CD4-positive, alpha-beta memory T cell (primary cell): ENCODE measurements around the gene PPP3R1. TPM values are rescaled to one million over a fixed set of nuclear protein-coding genes. Genes with fewer than 3 reads are reported as not detected.
A peak's percentile ranks its signal among the peaks of the same experiment; 100 is the strongest.

Experiments
- CTCF ChIA-PET: fragments of 350-600 bp; sonication (Branson Sonifier 250); formaldehyde crosslinking; loops from one replicate; lab custom pipeline; 2021; ENCODE audit warnings: inconsistent platforms; ENCODE audit not compliant: partially characterized antibody; lab: Charles Lee
- POLR2A ChIA-PET: fragments of 350-600 bp; sonication (Branson Sonifier 250); formaldehyde crosslinking; loops from one replicate; lab custom pipeline; 2021; ENCODE audit not compliant: partially characterized antibody; lab: Charles Lee
- DNase-seq, 5 donors: peaks; one replicate each; pipeline versions ENCODE4 v3.0.0 to v3.0.0-alpha.2; 2020 to 2022; ENCODE audit warnings: mixed read lengths in 1 of 5
- H3K27ac ChIP-seq: one replicate; pipeline ENCODE4 v1.7.0; 2013; ENCODE audit warnings: low read depth, low read length
- H3K27me3 ChIP-seq: 2 replicates; pipeline ENCODE4 v1.7.0; 2013; ENCODE audit warnings: mild to moderate bottlenecking, low read length, moderate library complexity; ENCODE audit not compliant: insufficient read depth
- H3K36me3 ChIP-seq: 2 replicates; pipeline ENCODE4 v1.7.0; 2013; ENCODE audit warnings: mild to moderate bottlenecking, low read length, moderate library complexity; ENCODE audit not compliant: insufficient read depth
- H3K4me1 ChIP-seq: 2 replicates; pipeline ENCODE4 v1.7.0; 2013; ENCODE audit warnings: mild to moderate bottlenecking, low read length, moderate library complexity; ENCODE audit not compliant: insufficient read depth
- H3K4me3 ChIP-seq, 2 donors: one replicate each; pipeline ENCODE4 v1.7.0; 2013; ENCODE audit warnings: low read length in 2 of 2, mild to moderate bottlenecking in 1 of 2
- H3K9me3 ChIP-seq, 2 donors: one replicate each; pipeline ENCODE4 v1.7.0; 2013; ENCODE audit warnings: low read length in 2 of 2, control low read depth in 1 of 2; ENCODE audit not compliant: control insufficient read depth in 1 of 2
- H3K27ac Mint-ChIP-seq, 7 donors: one replicate each; pipeline ENCODE4 v1.8.0; 2020 to 2021; ENCODE audit warnings: mixed read lengths in 7 of 7, mild to moderate bottlenecking in 6 of 7, inconsistent platforms in 3 of 7, moderate library complexity in 3 of 7
- H3K27me3 Mint-ChIP-seq, 2 donors: one replicate each; pipeline ENCODE4 v1.8.0; 2020 to 2021; ENCODE audit warnings: mixed read lengths in 2 of 2
- H3K36me3 Mint-ChIP-seq, 2 donors: one replicate each; pipeline ENCODE4 v1.8.0; 2020 to 2021; ENCODE audit warnings: mixed read lengths in 2 of 2, inconsistent platforms in 1 of 2, mild to moderate bottlenecking in 1 of 2
- H3K4me1 Mint-ChIP-seq, 4 donors: one replicate each; pipeline ENCODE4 v1.8.0; 2020 to 2021; ENCODE audit warnings: mixed read lengths in 4 of 4, mild to moderate bottlenecking in 1 of 4
- H3K4me3 Mint-ChIP-seq, 8 donors: one replicate each; pipeline ENCODE4 v1.8.0; 2020 to 2021; ENCODE audit warnings: mixed read lengths in 8 of 8, mild to moderate bottlenecking in 7 of 8, moderate library complexity in 6 of 8, inconsistent platforms in 3 of 8
- H3K9me3 Mint-ChIP-seq, 8 donors: one replicate each; pipeline ENCODE4 v1.8.0; 2020 to 2021; ENCODE audit warnings: mixed read lengths in 8 of 8, mild to moderate bottlenecking in 5 of 8, inconsistent platforms in 3 of 8, moderate library complexity in 1 of 8
- intact Hi-C: fragments of 100-400 bp; cut with micrococcal nuclease; formaldehyde crosslinking; loops from one replicate; pipeline ENCODE4 v1.15.1; 2023
- polyA plus RNA-seq, 2 donors: library from polyadenylated mRNA; unstranded; fragments of 300-500 nt; fragmentation: Illumina TruSeq; gene quantifications; one replicate each; pipeline ENCODE4 v1.2.3, GENCODE V29; 2021
- total RNA-seq, 2 experiments: library from RNA; stranded (reverse); gene quantifications; one replicate each; pipeline ENCODE4 v1.2.3, GENCODE V29; 2021

PPP3R1 gene
- total and polyA plus RNA-seq, 4 experiments from 2014 or later, result 3.9 to 76.8 (median 40.1) TPM

DNA sequence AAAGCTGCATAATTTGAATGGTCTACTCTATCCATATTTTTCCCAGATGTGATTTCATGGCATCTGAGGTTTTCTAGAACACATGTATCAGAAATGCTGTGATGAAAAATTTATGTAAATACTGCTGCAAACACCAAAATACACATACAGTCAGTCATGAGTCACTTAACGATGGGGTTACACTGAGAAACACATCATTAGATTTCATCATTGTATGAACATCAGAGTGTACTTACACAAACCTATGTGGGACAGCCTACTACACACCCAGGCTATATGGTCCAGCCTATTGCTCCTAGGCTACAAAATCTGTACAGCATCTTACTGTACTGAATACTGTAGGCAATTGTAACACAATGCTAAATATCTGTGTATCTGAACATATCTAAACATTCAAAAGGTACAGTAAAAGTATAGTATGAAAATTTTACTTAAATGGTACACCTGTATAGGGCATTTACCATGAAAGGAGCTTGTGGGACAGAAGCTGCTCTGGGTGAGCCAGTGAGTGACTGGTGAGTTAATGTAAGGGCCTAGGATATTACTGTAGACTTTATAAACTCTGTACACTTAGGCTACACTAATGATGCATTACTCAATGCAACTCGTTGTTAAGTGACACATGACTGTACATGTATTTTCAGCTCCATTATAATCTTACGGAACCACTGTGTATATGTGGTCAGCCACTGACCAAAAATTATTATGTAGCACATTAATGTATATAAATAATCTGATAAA is 61.2 kb downstream of the PPP3R1 start:
- intact Hi-C loops, result no loop called here
- no peak for DNase-seq

DNA sequence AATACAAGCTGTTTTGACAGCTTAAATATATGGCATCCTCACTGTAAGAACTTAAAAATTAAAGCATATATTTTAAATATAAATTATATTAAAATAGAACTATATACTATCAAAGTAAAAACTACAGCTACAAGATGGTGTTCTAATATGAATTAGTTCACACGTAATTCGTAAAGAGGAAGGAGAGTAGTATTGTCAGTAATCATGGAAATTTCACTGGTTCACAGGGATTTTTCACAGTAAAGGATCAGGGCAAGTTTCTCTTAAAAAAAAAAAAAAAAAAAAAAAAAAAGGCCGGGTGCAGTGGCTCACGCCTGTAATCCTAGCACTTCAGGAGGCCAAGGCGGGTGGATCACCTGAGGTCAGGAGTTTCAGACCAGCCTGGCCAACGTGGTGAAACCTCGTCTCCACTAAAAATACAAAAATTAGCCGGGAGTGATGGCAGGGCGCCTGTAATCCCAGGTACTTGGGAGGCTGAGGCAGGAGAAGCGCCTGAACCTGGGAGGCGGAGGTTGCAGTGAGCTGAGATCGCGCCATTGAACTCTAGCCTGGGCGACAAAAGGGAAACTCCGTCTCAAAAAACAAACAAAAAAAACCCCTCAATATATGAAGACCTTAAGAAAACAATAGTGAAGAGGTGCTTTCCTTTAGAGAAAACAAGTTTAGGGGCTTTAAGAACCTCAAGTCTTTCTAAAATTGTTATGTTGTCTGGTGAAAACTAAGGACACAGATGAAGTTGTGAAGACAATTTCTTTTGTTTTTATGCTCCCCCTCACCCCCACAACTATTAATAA is 62.1 kb downstream of the PPP3R1 start:
- H3K9me3 Mint-ChIP-seq, result no peaks in the 10 kb centered on the region
- H3K27ac Mint-ChIP-seq, result peak overlapping the region in 6 of 7 donors; percentile 7 to 75 (median 50)
- Histone ChIP-seq H3K27me3 (no peaks in the 10 kb centered on the region), H3K36me3 (peaks cover 13% of the 10 kb centered on the region), H3K4me1 (peaks cover 42% of the 10 kb centered on the region), H3K9me3 (no peaks in the 10 kb centered on the region), H3K4me3 (no peak overlapping the region), H3K27ac (no peak overlapping the region)
- ChIA-PET POLR2A (interaction anchor here (1.1 kb wide), 1 partner anchor 12 kb away, joined by 3 read pairs; no protein-coding TSS in a partner anchor), CTCF (interaction anchor here (0.7 to 2.1 kb wide), 4 partner anchors 60 to 526 kb away, joined by 3 to 8 read pairs (median 4); no protein-coding TSS in a partner anchor)
- intact Hi-C loops, result no loop called here
- H3K4me3 Mint-ChIP-seq, result peak overlapping the region in 4 of 8 donors; percentile 9 to 68 (median 40)
- peak in 1 of 5 donors; percentile 39 for DNase-seq
- H3K36me3 Mint-ChIP-seq, result peaks cover 10 to 18% of the 10 kb centered on the region in 2 donors
- H3K27me3 Mint-ChIP-seq, result no peaks in the 10 kb centered on the region
- H3K4me1 Mint-ChIP-seq, result peaks cover 34 to 73% (median 48%) of the 10 kb centered on the region in 4 donors

More for the DNA sequence above, 61.2 kb downstream of the PPP3R1 start:
- H3K4me1 Mint-ChIP-seq, result peaks cover 33 to 79% (median 51%) of the 10 kb centered on the region in 4 donors
- peak overlapping the region in 4 of 7 donors; percentile 36 to 75 (median 58) for H3K27ac Mint-ChIP-seq
- H3K36me3 Mint-ChIP-seq, result peaks cover 5 to 11% of the 10 kb centered on the region in 2 donors
- Histone ChIP-seq H3K27ac (no peak overlapping the region), H3K4me1 (peaks cover 47% of the 10 kb centered on the region), H3K4me3 (no peak overlapping the region), H3K9me3 (no peaks in the 10 kb centered on the region), H3K27me3 (no peaks in the 10 kb centered on the region), H3K36me3 (peaks cover 6% of the 10 kb centered on the region)
- no peaks in the 10 kb centered on the region for H3K27me3 Mint-ChIP-seq
- ChIA-PET POLR2A (no interaction called here), CTCF (interaction anchor here (1.0 to 1.7 kb wide), 3 partner anchors 11 to 69 kb away, joined by 3 to 4 read pairs (median 3); no protein-coding TSS in a partner anchor)
- H3K4me3 Mint-ChIP-seq, result peak overlapping the region in 1 of 8 donors; percentile 8
- no peaks in the 10 kb centered on the region for H3K9me3 Mint-ChIP-seq

DNA sequence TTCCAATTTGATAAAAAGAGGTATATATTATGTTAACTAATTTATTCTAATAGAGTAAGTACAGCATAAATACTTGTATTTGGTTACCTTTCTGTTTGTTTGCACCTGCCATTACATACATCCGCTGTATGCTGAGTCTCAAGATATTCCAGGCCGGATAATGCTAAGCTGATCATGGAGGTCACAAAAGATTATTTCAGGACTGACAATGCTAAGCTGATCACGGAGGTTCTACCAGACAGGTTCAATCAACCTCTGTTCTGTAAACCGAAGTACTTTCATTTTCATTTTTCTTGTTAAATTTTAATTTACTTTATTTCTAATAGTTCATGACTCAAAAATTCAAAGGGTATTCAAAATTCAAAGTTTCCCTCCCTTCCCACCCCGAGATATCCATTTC is 63.5 kb downstream of the PPP3R1 start:
- CTCF ChIA-PET, result interaction anchor here (1.7 to 2.1 kb wide), 2 partner anchors 67 to 93 kb away, joined by 4 to 8 read pairs; no protein-coding TSS in a partner anchor
- Mint-ChIP-seq H3K36me3 (peaks cover 16 to 26% of the 10 kb centered on the region in 2 donors), H3K27me3 (no peaks in the 10 kb centered on the region), H3K4me1 (peaks cover 32 to 61% (median 48%) of the 10 kb centered on the region in 4 donors), H3K27ac (peak overlapping the region in 6 of 7 donors; percentile 51 to 83 (median 66)), H3K4me3 (peak overlapping the region; percentile 32 to 78 (median 64)), H3K9me3 (no peaks in the 10 kb centered on the region)
- intact Hi-C loops, result no loop called here
- Histone ChIP-seq H3K27ac (no peak overlapping the region), H3K36me3 (peaks cover 15% of the 10 kb centered on the region), H3K27me3 (no peaks in the 10 kb centered on the region), H3K9me3 (no peaks in the 10 kb centered on the region), H3K4me3 (no peak overlapping the region), H3K4me1 (peaks cover 41% of the 10 kb centered on the region)
- POLR2A ChIA-PET, result interaction anchor here (0.8 to 1.4 kb wide), 2 partner anchors 9 to 63 kb away, joined by 3 to 4 read pairs; no protein-coding TSS in a partner anchor
- no peak for DNase-seq

GRCh38 chr2:68187329-68187728 is 65.0 kb downstream of the PPP3R1 start:
- peak overlapping the region in 4 of 7 donors; percentile 36 to 65 (median 47) for H3K27ac Mint-ChIP-seq
- H3K4me1 Mint-ChIP-seq, result peaks cover 30 to 47% (median 43%) of the 10 kb centered on the region in 4 donors
- Histone ChIP-seq H3K9me3 (no peaks in the 10 kb centered on the region), H3K27me3 (no peaks in the 10 kb centered on the region), H3K27ac (no peak overlapping the region), H3K4me3 (no peak overlapping the region), H3K36me3 (peaks cover 18% of the 10 kb centered on the region), H3K4me1 (peaks cover 31% of the 10 kb centered on the region)
- H3K27me3 Mint-ChIP-seq, result no peaks in the 10 kb centered on the region
- DNase-seq, result no peak
- H3K9me3 Mint-ChIP-seq, result no peaks in the 10 kb centered on the region
- intact Hi-C loops, result no loop called here
- POLR2A ChIA-PET, result no interaction called here
- H3K4me3 Mint-ChIP-seq, result no peak overlapping the region
- H3K36me3 Mint-ChIP-seq, result peaks cover 22 to 34% of the 10 kb centered on the region in 2 donors
- CTCF ChIA-PET, result interaction anchor here (4.0 to 4.2 kb wide), 2 partner anchors 8 to 31 kb away, joined by 20 to 42 read pairs; partner anchors contain the start of gene PNO1

- Histone ChIP-seq H3K27ac (no peak overlapping the region), H3K27me3 (no peaks in the 10 kb centered on the region), H3K4me3 (no peak overlapping the region), H3K36me3 (peaks cover 18% of the 10 kb centered on the region), H3K9me3 (no peaks in the 10 kb centered on the region), H3K4me1 (peaks cover 16% of the 10 kb centered on the region)
- peaks cover 24 to 48% of the 10 kb centered on the region in 2 donors for H3K36me3 Mint-ChIP-seq
- H3K27ac Mint-ChIP-seq, result peak overlapping the region in 6 of 7 donors; percentile 30 to 89 (median 54)
- CTCF ChIA-PET, result interaction anchor here (0.6 to 4.2 kb wide), 23 partner anchors 7 to 1215 kb away, joined by 3 to 42 read pairs (median 4); partner anchors contain the start of gene PNO1
- no peak overlapping the region for H3K4me3 Mint-ChIP-seq
- intact Hi-C loops, result loop anchor here (1.0 kb wide), 1 partner anchor 63 kb away; no protein-coding TSS in a partner anchor
- DNase-seq, result peak; percentile 42 to 59 (median 45)
- no peaks in the 10 kb centered on the region for H3K27me3 Mint-ChIP-seq
- H3K4me1 Mint-ChIP-seq, result peaks cover 18 to 35% (median 33%) of the 10 kb centered on the region in 4 donors
- POLR2A ChIA-PET, result interaction anchor here (1.0 to 1.5 kb wide), 2 partner anchors 10 to 28 kb away, joined by 3 read pairs; partner anchors contain the start of gene PNO1
- H3K9me3 Mint-ChIP-seq, result no peaks in the 10 kb centered on the region
These were observed 66.7 kb downstream of the PPP3R1 start for GRCh38 chr2:68185541-68186164.

DNA sequence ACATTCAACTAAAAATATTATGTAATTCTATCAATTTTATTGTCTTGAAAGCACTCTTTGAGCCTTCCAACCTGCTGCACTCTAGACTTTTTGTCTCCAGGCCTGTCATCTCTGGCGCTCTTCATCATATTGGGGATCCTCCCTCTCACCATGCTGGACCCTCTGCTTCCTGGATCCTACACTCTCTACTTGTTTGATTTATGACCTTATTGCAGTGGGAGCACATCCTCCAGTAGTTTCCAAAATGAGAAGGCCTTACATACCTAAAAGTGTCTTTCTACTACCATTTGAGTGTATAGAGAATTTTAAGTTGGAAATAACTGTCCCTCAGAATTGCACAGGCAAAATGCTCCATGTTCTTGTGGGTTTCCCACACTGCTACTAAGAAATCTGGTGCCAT is 69.4 kb downstream of the PPP3R1 start:
- DNase-seq, result no peak
- H3K9me3 ChIP-seq, result no peaks in the 10 kb centered on the region
- Mint-ChIP-seq H3K4me3 (no peak overlapping the region), H3K27me3 (no peaks in the 10 kb centered on the region), H3K9me3 (no peaks in the 10 kb centered on the region), H3K4me1 (peaks cover 13 to 25% (median 17%) of the 10 kb centered on the region in 4 donors), H3K36me3 (peaks cover 21 to 67% of the 10 kb centered on the region in 2 donors), H3K27ac (peak overlapping the region in 5 of 7 donors; percentile 3 to 81 (median 56))
- H3K27ac ChIP-seq, result peak overlapping the region; percentile 15
- intact Hi-C loops, result no loop called here
- H3K27me3 ChIP-seq, result no peaks in the 10 kb centered on the region
- no peaks in the 10 kb centered on the region for H3K4me1 ChIP-seq
- POLR2A ChIA-PET, result no interaction called here
- CTCF ChIA-PET, result interaction anchor here (1.4 to 4.2 kb wide), 4 partner anchors 13 to 100 kb away, joined by 3 to 21 read pairs (median 18); partner anchors contain the start of gene PNO1
- no peak overlapping the region for H3K4me3 ChIP-seq
- H3K36me3 ChIP-seq, result peaks cover 30% of the 10 kb centered on the region
